Glutamatergic neuron (in vitro differentiated cells): ENCODE data around the gene EDA. TPM values are rescaled to one million over a fixed set of nuclear protein-coding genes. Genes with fewer than 3 reads are reported as not detected.

Experiments used
- DNase-seq: peaks from one replicate; pipeline ENCODE4 v3.0.0; 2022
- H3K27ac Mint-ChIP-seq: one replicate; pipeline ENCODE4 v1.8.0; 2020; ENCODE audit warnings: mild to moderate bottlenecking, mixed read lengths, inconsistent platforms; ENCODE audit not compliant: unreplicated experiment
- H3K27me3 Mint-ChIP-seq: one replicate; pipeline ENCODE4 v1.8.0; 2020; ENCODE audit warnings: mild to moderate bottlenecking, moderate library complexity, mixed read lengths, inconsistent platforms; ENCODE audit not compliant: unreplicated experiment
- H3K36me3 Mint-ChIP-seq: one replicate; pipeline ENCODE4 v1.8.0; 2020; ENCODE audit warnings: mild to moderate bottlenecking, mixed read lengths, inconsistent platforms; ENCODE audit not compliant: unreplicated experiment
- H3K4me1 Mint-ChIP-seq: one replicate; pipeline ENCODE4 v1.8.0; 2020; ENCODE audit warnings: mild to moderate bottlenecking, low read depth, mixed read lengths, inconsistent platforms; ENCODE audit not compliant: unreplicated experiment
- H3K4me3 Mint-ChIP-seq: one replicate; pipeline ENCODE4 v1.8.0; 2020; ENCODE audit warnings: mild to moderate bottlenecking, mixed read lengths, inconsistent platforms; ENCODE audit not compliant: unreplicated experiment
- H3K9me3 Mint-ChIP-seq: one replicate; pipeline ENCODE4 v1.8.0; 2020; ENCODE audit warnings: mild to moderate bottlenecking, moderate library complexity, mixed read lengths, inconsistent platforms; ENCODE audit not compliant: unreplicated experiment
- total RNA-seq: library from RNA; stranded (reverse); fragmentation: NEBNext Ultra II Directional; extraction: Animal tissue kit (Norgen Biotek cat#: 25700); gene quantifications from one replicate; pipeline ENCODE4 v1.2.1, GENCODE V29; 2021; ENCODE audit not compliant: unreplicated experiment
- TF ChIP-seq, protein P1 (sequence below): fragments of 200-600 bp; sonication (generic); IDR thresholded peaks from one replicate; pipeline ENCODE4 v1.5.0; 2021; ENCODE audit not compliant: partially characterized antibody, unreplicated experiment

Gene EDA
- total RNA-seq, 1 donor from 2014 or later = 1.7 TPM

DNA sequence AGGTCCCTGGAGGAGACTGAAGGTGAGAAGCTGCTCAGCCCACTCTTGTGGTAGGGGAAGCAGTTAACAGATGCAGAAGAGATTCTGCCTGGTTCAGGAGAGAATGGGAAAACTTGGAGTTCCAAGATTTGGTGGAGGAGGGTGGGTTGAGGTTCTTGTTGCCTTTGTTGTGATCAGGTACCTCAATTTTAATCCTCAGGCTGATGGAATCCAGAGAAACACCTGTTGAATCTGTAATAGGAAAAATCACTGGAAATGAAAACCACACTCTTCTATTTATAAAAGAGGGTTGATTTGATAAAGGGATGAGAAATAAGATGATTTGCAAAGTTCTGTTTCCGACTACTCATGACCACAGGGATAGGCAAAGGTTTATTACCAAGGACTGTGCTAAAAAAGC, 132.1 kb downstream of the EDA start:
- Mint-ChIP-seq H3K27me3 (no peaks in the 10 kb centered on the region), H3K36me3 (no peaks in the 10 kb centered on the region), H3K9me3 (no peaks in the 10 kb centered on the region), H3K27ac (no peak overlapping the region), H3K4me1 (no peaks in the 10 kb centered on the region), H3K4me3 (no peak overlapping the region)
- no peak for DNase-seq
- TF ChIP-seq, protein P1, sequence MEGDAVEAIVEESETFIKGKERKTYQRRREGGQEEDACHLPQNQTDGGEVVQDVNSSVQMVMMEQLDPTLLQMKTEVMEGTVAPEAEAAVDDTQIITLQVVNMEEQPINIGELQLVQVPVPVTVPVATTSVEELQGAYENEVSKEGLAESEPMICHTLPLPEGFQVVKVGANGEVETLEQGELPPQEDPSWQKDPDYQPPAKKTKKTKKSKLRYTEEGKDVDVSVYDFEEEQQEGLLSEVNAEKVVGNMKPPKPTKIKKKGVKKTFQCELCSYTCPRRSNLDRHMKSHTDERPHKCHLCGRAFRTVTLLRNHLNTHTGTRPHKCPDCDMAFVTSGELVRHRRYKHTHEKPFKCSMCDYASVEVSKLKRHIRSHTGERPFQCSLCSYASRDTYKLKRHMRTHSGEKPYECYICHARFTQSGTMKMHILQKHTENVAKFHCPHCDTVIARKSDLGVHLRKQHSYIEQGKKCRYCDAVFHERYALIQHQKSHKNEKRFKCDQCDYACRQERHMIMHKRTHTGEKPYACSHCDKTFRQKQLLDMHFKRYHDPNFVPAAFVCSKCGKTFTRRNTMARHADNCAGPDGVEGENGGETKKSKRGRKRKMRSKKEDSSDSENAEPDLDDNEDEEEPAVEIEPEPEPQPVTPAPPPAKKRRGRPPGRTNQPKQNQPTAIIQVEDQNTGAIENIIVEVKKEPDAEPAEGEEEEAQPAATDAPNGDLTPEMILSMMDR = no peak

DNA sequence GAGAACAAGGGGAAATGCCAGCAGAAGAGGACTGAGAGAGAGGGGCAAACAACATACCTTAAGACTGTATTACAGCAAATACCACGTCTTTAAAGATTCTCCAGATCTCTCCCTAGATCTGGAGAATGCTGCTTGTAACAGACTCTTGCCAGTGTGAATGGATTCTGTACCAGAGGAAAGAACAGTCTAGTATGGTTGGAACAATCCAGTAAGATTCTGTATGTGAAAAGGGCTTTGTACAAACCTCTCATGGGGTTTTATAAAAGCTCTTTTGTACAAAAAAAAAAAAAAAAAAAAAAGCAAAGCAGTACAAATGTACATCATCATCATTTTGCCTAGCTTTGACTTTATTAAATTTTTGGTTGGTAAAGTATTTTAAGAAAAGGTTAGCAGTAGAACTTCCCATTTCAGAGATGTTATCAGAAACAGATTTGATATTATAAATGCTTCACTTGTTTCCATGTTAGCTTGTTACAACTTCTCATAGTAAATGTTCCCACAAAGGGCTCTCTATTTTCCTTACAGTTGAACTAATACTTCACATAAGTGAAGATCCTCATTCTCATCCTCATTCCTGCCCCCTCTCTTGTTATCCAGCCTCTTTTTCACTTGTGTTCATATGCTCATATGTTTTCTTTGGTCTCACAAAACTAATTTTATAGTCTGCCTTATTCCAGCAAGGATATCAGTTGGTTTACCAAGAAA, 144.2 kb downstream of the EDA start:
- H3K4me3 Mint-ChIP-seq = no peak overlapping the region
- no peaks in the 10 kb centered on the region for H3K36me3 Mint-ChIP-seq
- no peaks in the 10 kb centered on the region for H3K27me3 Mint-ChIP-seq
- no peak overlapping the region for H3K27ac Mint-ChIP-seq
- TF ChIP-seq, protein P1 = no peak
- H3K4me1 Mint-ChIP-seq = no peaks in the 10 kb centered on the region
- peaks cover 1% of the 10 kb centered on the region for H3K9me3 Mint-ChIP-seq
- no peak for DNase-seq

DNA sequence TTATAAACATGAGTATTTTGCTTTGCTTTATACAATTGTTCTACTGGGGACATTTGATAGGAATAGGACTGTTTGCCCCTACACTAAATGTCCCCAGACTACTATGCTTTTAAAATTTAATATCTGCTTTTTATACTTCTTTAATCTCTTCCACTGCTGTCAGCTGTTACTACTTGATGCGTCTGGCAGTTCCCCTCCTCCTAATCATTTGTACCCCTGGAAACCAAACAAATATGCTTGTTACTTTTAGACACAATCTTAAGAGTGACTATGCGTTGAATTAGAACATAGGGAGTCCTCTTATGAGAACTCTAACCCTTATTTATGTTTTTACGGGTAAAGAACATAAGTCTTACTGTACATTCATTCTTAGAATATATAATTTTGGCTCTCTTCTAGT, 145.7 kb downstream of the EDA start:
- no peaks in the 10 kb centered on the region for H3K4me1 Mint-ChIP-seq
- H3K36me3 Mint-ChIP-seq = no peaks in the 10 kb centered on the region
- peaks cover 1% of the 10 kb centered on the region for H3K9me3 Mint-ChIP-seq
- no peak for DNase-seq
- H3K4me3 Mint-ChIP-seq = no peak overlapping the region
- no peak overlapping the region for H3K27ac Mint-ChIP-seq
- TF ChIP-seq, protein P1 = no peak
- H3K27me3 Mint-ChIP-seq = no peaks in the 10 kb centered on the region

DNA sequence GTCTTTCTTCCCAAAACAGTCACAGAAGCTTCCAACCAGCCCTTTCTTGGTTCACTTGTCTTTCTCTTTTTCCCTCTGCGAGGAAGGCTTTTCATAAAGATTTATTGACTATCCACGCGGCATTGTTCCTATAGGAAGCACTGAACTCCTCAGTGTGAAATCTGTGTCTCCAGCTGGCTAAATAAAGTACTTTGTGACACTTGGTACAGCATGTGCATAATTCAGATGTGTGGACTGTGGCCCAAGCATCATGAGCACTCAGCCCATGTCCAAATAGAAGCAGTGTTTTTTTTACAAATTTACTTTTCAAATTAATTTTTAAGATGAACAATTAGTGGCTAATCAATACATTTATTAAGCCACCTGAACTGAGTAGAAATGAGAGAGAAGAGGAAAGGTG, 146.4 kb downstream of the EDA start:
- H3K4me3 Mint-ChIP-seq = no peak overlapping the region

More for the DNA sequence above, 146.4 kb downstream of the EDA start:
- Mint-ChIP-seq H3K27me3 (no peaks in the 10 kb centered on the region), H3K4me1 (no peaks in the 10 kb centered on the region), H3K27ac (no peak overlapping the region), H3K36me3 (no peaks in the 10 kb centered on the region), H3K9me3 (peaks cover 1% of the 10 kb centered on the region)
- TF ChIP-seq, protein P1 = no peak
- DNase-seq = no peak
